DOHH2 (cell line): Measurements from ENCODE around the gene AUTS2.

Source experiments
- H3F3A ChIP-seq: fragments of 200-600 bp; sonication (generic), shearing (Covaris generic); 2 replicates; pipeline ENCODE4 v1.6.0; 2016; ENCODE audit warnings: antibody characterized with exemption, mild to moderate bottlenecking; ENCODE audit not compliant: control insufficient read depth, insufficient read depth
- H3K27ac ChIP-seq: fragments of 200-600 bp; sonication (generic); 2 replicates; pipeline ENCODE4 v1.5.1; 2014; ENCODE audit warnings: low read depth, mild to moderate bottlenecking, low read length, moderate library complexity
- H3K27me3 ChIP-seq: fragments of 200-600 bp; sonication (generic); 2 replicates; pipeline ENCODE4 v1.6.1; 2014; ENCODE audit warnings: mild to moderate bottlenecking, low read length, mixed read lengths; ENCODE audit not compliant: control insufficient read depth
- H3K36me3 ChIP-seq: fragments of 200-600 bp; sonication (generic); 2 replicates; pipeline ENCODE4 v1.6.1; 2014; ENCODE audit warnings: mild to moderate bottlenecking, low read length, moderate library complexity, mixed read lengths; ENCODE audit not compliant: control insufficient read depth
- H3K4me1 ChIP-seq: fragments of 200-600 bp; sonication (generic); 2 replicates; pipeline ENCODE4 v1.6.1; 2014; ENCODE audit warnings: mild to moderate bottlenecking, low read length, mixed read lengths; ENCODE audit not compliant: control insufficient read depth
- H3K4me2 ChIP-seq: fragments of 200-600 bp; sonication (generic); 2 replicates; pipeline ENCODE4 v1.6.0; 2014; ENCODE audit warnings: mild to moderate bottlenecking, low read length, moderate library complexity
- H3K4me3 ChIP-seq: fragments of 200-600 bp; sonication (generic); 2 replicates; pipeline ENCODE4 v1.5.1; 2014; ENCODE audit warnings: mild to moderate bottlenecking, low read length, mixed read lengths
- H3K79me2 ChIP-seq: fragments of 200-600 bp; sonication (generic); 2 replicates; pipeline ENCODE4 v1.6.1; 2014; ENCODE audit warnings: mild to moderate bottlenecking, low read length, mixed read lengths; ENCODE audit not compliant: control insufficient read depth
- H3K9me2 ChIP-seq: fragments of 200-600 bp; sonication (generic); replicated peaks from 2 replicates; pipeline ENCODE4 v1.6.1; 2014; ENCODE audit warnings: mild to moderate bottlenecking, low read length, mixed read lengths; ENCODE audit not compliant: control insufficient read depth
- H3K9me3 ChIP-seq: fragments of 200-600 bp; sonication (generic); 2 replicates; pipeline ENCODE4 v1.6.1; 2014; ENCODE audit warnings: antibody characterized with exemption, low read length, mixed read lengths; ENCODE audit not compliant: control insufficient read depth, insufficient read depth
- H4K20me1 ChIP-seq: fragments of 200-600 bp; sonication (generic); 2 replicates; pipeline ENCODE4 v1.6.0; 2014; ENCODE audit warnings: low read depth, mild to moderate bottlenecking, antibody characterized with exemption, low read length, moderate library complexity; ENCODE audit not compliant: control insufficient read depth, insufficient read depth
- CTCF ChIP-seq: fragments of 200-600 bp; sonication (generic); IDR thresholded peaks from one replicate; pipeline ENCODE4 v1.5.1; 2014; ENCODE audit warnings: antibody characterized with exemption, mild to moderate bottlenecking, low read depth, low read length; ENCODE audit not compliant: poor library complexity, severe bottlenecking
- EZH2phosphoT487 ChIP-seq: fragments of 200-600 bp; sonication (generic); IDR thresholded peaks from 2 replicates; pipeline ENCODE4 v1.6.1; 2017; ENCODE audit warnings: borderline replicate concordance, mild to moderate bottlenecking, antibody characterized with exemption, low read length, moderate library complexity, mixed read lengths

Gene AUTS2

GRCh38 chr7:70730451-70731110, 1132.3 kb downstream of the AUTS2 start:
- no peak overlapping the region for H3K4me3 ChIP-seq
- no peak overlapping the region for H3K4me2 ChIP-seq
- peaks cover 10% of the 10 kb centered on the region for H3K36me3 ChIP-seq
- peaks cover 79% of the 10 kb centered on the region for H3K79me2 ChIP-seq
- no peak for TF ChIP-seq CTCF
- TF ChIP-seq EZH2phosphoT487, result no peak
- no peaks in the 10 kb centered on the region for H3F3A ChIP-seq
- peaks cover 14% of the 10 kb centered on the region for H3K4me1 ChIP-seq
- H3K9me2 ChIP-seq, result no peaks in the 10 kb centered on the region
- no peaks in the 10 kb centered on the region for H3K27me3 ChIP-seq
- H4K20me1 ChIP-seq, result 0 out of 2 replicates have a peak, but pooled peaks cover 5% of the 10 kb centered on the region
- H3K27ac ChIP-seq, result no peak overlapping the region
- H3K9me3 ChIP-seq, result no peaks in the 10 kb centered on the region

GRCh38 chr7:70733090-70733489, 1134.8 kb downstream of the AUTS2 start:
- Histone ChIP-seq H3K4me2 (no peak overlapping the region), H3K36me3 (peaks cover 10% of the 10 kb centered on the region), H3K4me3 (no peak overlapping the region), H3K27ac (no peak overlapping the region), H3K9me2 (no peaks in the 10 kb centered on the region), H4K20me1 (0 out of 2 replicates have a peak, but pooled peaks cover 6% of the 10 kb centered on the region), H3K9me3 (no peaks in the 10 kb centered on the region), H3K27me3 (no peaks in the 10 kb centered on the region), H3K4me1 (peaks cover 14% of the 10 kb centered on the region), H3K79me2 (peaks cover 72% of the 10 kb centered on the region), H3F3A (no peaks in the 10 kb centered on the region)
- TF ChIP-seq CTCF (no peak), EZH2phosphoT487 (no peak)

GRCh38 chr7:70734411-70734810, 1136.1 kb downstream of the AUTS2 start:
- no peak overlapping the region for H3K4me2 ChIP-seq
- no peaks in the 10 kb centered on the region for H3K9me3 ChIP-seq
- H3K79me2 ChIP-seq, result peaks cover 71% of the 10 kb centered on the region
- H4K20me1 ChIP-seq, result 0 out of 2 replicates have a peak, but pooled peaks cover 6% of the 10 kb centered on the region
- H3K36me3 ChIP-seq, result peaks cover 5% of the 10 kb centered on the region
- H3K4me1 ChIP-seq, result peaks cover 19% of the 10 kb centered on the region
- H3K27me3 ChIP-seq, result no peaks in the 10 kb centered on the region
- no peak overlapping the region for H3K27ac ChIP-seq
- no peak overlapping the region for H3K4me3 ChIP-seq
- no peaks in the 10 kb centered on the region for H3K9me2 ChIP-seq
- H3F3A ChIP-seq, result no peaks in the 10 kb centered on the region
- TF ChIP-seq CTCF, result no peak
- TF ChIP-seq EZH2phosphoT487, result no peak
